Lung microvascular endothelial cell (primary cell): ENCODE data around the gene U2SURP. TPM values are rescaled to one million over a fixed set of nuclear protein-coding genes. Genes with fewer than 3 reads are reported as not detected.
"Not testable (repeated sequence)": the region's sequence is repeated elsewhere in the genome, so short reads cannot be mapped to it uniquely, and the experiment has no call there.

Source experiments
- DNase-seq, 2 donors: peaks; one replicate each; pipeline versions ENCODE4 v3.0.0 to v3.0.0-alpha.2; 2010; ENCODE audit warnings: low read depth in 2 of 2
- total RNA-seq: library from RNA; depleted of rRNA; stranded (reverse); fragments of >200 nt; gene quantifications from 2 replicates; pipeline ENCODE4 v1.2.1, GENCODE V29; 2014

The U2SURP gene
- total RNA-seq, 1 donor from 2014 or later, result 27.2 TPM

DNA sequence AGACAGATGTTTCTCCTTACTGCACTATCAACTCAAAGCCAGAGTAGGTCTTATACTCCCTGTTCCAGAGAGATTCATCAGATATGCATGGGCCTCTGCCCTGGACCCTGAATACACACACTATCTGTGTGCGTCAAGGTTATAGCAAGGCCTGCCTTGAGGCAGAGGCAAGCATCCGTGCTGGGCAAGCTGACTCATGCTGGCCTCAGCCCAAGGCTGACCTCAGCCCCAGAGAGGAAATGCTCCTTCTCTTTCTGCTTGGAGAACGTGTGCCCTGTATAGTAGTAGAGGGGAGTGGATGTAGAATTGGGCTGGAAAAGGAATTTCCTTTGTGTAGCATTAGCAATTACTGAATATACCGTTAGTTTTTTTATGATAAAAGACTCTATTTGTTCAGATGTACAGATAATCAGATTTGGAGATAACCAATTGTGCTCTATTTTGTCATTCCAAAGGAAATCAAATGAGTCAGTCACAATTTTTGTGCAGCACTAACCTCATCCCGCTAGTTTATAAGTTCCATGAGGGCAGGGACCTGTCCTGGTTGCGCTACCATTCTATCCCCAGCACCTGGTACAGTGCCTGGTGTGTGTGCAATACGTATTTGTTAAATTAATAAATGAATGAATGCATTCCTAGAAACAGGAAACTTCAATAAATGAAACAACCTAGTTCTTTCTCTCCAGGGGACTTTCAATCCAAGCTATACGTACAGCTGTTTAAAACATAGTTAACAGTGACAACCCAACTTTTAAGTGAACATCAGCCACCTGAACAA is 24.6 kb upstream of the U2SURP start:
- peak; percentile 49 to 94 for DNase-seq

GRCh38 chr3:142977399-142977728 is 24.0 kb upstream of the U2SURP start:
- no peak for DNase-seq

DNA sequence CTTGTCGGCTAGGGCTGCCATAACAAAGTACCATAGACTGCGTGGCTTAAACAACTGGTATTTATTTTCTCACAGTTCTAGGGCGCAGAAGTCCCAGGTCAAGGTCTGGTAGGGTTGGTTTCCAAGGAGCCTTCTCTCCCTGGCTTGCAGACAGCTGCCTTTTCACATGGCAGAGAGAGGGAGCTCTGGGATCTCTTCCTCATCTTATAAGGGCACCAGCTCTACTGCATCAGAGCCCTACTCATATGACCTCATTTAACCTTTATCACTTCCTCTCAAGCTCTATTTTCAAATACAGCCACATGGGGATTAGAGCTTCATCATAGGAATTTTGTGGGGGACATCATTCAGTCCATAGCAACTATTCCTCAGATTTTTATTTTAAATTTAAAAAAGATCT is 20.3 kb upstream of the U2SURP start:
- no peak for DNase-seq

GRCh38 chr3:142982038-142982773 is 19.2 kb upstream of the U2SURP start:
- DNase-seq, result no peak

GRCh38 chr3:142983318-142983717 is 18.1 kb upstream of the U2SURP start:
- no peak for DNase-seq

GRCh38 chr3:142984255-142984654 is 17.1 kb upstream of the U2SURP start:
- DNase-seq, result no peak

- DNase-seq, result peak; percentile 52 to 61
Measured at GRCh38 chr3:142987080-142987700, 14.2 kb upstream of the U2SURP start.

DNA sequence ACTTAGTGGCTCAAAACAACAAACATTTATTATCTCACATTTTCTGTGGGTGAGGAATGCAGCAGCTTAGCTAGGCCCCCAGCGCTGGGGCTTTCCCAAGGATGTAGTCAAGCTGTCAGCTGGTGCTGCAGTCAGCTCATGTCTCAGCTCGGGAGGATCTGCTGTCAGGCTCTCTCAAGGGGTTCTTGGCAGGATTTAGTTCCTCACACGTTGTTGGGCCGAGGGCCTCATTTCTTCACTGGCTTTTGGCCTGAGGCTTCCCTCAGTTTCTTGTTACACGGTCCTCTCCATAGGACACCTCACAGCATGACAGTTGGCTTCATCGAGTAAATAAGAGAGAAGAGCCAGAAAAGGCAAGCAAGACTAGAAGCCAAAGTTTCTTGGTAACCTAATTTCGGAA is 13.7 kb upstream of the U2SURP start:
- peak; percentile 2 to 83 for DNase-seq

DNA sequence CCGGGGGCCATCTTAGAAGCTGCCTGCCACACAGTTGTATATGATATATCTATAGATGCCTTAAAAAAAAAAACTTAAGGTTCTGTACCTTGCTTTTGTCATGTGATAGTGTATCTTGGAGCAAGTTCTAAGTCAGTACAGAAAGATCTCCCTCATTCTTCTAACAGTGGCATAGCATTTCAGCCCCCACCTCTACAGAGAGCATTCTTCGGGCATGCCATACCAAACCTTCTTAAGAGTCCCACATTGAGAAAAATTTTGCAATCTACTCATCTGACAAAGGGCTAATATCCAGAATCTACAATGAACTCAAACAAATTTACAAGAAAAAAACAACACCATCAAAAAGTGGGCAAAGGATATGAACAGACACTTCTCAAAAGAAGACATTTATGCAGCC is 13.1 kb upstream of the U2SURP start:
- DNase-seq, result not testable (repeated sequence)

DNA sequence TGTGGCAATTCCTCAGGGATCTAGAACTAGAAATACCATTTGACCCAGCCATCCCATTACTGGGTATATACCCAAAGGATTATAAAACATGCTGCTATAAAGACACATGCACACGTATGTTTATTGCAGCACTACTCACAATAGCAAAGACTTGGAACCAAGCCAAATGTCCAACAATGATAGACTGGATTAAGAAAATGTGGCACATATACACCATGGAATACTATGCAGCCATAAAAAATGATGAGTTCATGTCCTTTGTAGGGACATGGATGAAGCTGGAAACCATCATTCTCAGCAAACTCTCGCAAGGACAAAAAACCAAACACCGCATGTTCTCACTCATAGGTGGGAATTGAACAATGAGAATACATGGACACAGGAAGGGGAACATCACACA is 12.5 kb upstream of the U2SURP start:
- not testable (repeated sequence) for DNase-seq

GRCh38 chr3:142990721-142991120 is 10.6 kb upstream of the U2SURP start:
- DNase-seq, result no peak

- no peak for DNase-seq
Measured at GRCh38 chr3:142992323-142992722, 9.0 kb upstream of the U2SURP start.

- DNase-seq, result peak; percentile 75 to 81
Measured at GRCh38 chr3:142993958-142994442, 7.4 kb upstream of the U2SURP start.

- no peak for DNase-seq
Measured at GRCh38 chr3:142997330-142997729, 4.0 kb upstream of the U2SURP start.

GRCh38 chr3:142998439-142998838 is 2.9 kb upstream of the U2SURP start:
- DNase-seq, result no peak

GRCh38 chr3:142999881-143000280 is 1.5 kb upstream of the U2SURP start:
- no peak for DNase-seq

GRCh38 chr3:143000528-143000927 is 842 bp upstream of the U2SURP start:
- DNase-seq, result peak in 1 of 2 donors; percentile 17

DNA sequence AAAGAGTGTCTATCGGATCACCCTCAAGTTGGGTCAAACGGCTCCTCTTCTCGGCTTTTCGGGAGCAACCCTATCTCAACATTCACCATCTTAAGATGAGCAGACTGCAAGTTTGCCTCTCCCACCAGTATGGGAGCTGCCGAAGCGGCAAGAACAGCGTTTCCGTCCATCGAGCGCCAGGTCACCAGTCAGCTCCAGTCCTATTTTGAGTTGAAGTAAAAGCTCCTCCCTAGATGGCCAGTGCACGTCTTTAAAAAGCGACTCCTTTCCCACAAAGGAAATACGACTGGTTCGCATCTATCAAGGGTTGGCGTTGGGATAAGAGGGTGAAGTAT is 369 bp upstream of the U2SURP start:
- no peak for DNase-seq

- peak; percentile 33 to 42 for DNase-seq
Measured at GRCh38 chr3:143002083-143002712, 828 bp downstream of the U2SURP start.

DNA sequence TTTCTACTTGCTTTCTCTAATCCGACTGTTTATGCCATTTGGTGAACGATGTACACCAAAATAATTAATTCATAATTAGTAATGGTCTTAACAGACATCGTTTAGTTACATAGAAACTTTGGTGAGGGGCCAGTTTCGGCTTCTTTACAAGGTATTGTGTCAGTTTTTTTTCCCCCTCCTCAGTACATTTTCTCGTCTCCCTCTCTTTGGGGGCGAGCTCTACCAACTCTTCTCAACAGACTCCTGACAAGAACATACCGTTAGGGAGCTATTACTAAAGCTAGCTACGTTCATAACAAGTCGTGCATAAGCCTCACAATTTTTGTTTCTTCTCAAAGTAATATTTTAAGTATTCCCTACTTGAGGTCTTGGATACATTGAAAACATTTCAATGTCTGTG is 1.4 kb downstream of the U2SURP start:
- peak in 1 of 2 donors; percentile 1 for DNase-seq

GRCh38 chr3:143004823-143005222 is 3.5 kb downstream of the U2SURP start:
- DNase-seq, result no peak

DNA sequence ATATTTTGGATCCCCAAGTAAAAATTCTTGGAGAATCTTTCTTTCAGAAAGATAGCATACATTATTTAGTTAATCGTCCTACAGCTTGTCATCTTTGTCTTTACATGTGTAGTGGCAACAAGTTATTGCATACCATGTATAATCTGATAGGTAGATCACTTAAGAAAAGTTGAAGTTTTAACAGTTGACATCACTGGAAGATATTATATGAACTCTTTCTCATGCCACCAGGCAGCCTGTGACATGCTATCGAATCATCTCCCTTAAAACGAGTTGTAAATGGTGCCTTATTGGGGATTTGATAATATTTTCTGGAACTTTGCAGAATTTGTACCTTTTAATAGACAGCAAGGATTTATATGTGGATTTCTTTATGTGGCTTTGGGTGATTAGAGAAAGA is 8.7 kb downstream of the U2SURP start:
- no peak for DNase-seq
